ENCODE results near the gene TMEM233. TPM values are rescaled to one million over a fixed set of nuclear protein-coding genes. Genes with fewer than 3 reads are reported as not detected.

Gene TMEM233
- total RNA-seq, 2 experiments from 2014 or later, result not detected

GRCh38 chr12:119668324-119668841 is 74.8 kb downstream of the TMEM233 start:
- POLR2A ChIA-PET, result interaction anchor here (0.7 to 3.5 kb wide), 9 partner anchors 10 to 1293 kb away, joined by 3 to 26 read pairs (median 3); partner anchors contain the start of genes BICDL1 and RPLP0
- Mint-ChIP-seq H3K4me1 (peaks cover 62% of the 10 kb centered on the region), H3K27me3 (no peaks in the 10 kb centered on the region), H3K4me3 (peak overlapping the region; percentile 91), H3K9me3 (no peaks in the 10 kb centered on the region), H3K36me3 (ENCODE audit: low read depth) (peaks cover 45% of the 10 kb centered on the region), H3K27ac (peak overlapping the region; percentile 93)
- CTCF ChIA-PET, result interaction anchor here (0.8 to 2.3 kb wide), 11 partner anchors 10 to 224 kb away, joined by 3 to 28 read pairs (median 3); no protein-coding TSS in a partner anchor
- DNase-seq, result no peak

DNA sequence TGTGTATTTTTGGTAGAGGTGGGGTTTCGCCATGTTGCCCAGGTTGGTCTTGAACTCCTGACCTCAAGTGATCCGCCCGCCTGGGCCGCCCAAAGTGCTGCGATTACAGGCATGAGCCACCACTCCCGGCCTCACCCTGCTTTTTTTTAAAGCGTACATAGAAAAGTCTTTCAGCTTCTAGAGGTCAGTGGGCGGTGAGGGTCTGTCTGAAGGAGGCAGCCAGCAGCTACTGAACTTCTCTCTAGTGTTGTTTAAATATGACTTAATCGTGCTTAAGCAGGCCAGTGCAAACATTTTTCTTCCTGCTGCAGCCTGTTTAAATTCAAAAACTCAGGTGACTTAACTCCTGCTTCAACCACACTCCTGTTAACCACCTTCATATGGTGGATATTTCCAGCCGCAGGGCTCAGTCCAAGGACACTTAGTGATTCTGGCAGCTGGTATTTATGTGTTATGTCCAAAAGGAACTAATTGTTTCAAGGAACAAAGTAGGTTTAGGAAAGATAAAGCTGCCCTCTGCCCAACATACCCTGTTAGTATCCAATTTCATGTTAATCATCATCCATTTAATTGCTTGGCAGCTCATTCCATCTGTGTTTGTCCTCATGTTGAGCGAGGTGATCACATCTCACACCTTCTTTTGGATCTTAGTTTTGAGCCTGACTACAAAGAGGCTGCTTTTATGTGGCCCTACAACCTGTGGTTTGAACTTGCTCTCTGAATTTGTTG is 76.3 kb downstream of the TMEM233 start:
- DNase-seq, result no peak
- POLR2A ChIA-PET, result interaction anchor here (1.7 to 3.5 kb wide), 2 partner anchors 9 to 622 kb away, joined by 4 to 26 read pairs; partner anchors contain the start of gene RNU4-2
- Mint-ChIP-seq H3K4me3 (peak overlapping the region; percentile 62), H3K4me1 (peaks cover 77% of the 10 kb centered on the region), H3K27me3 (no peaks in the 10 kb centered on the region), H3K36me3 (ENCODE audit: low read depth) (peaks cover 60% of the 10 kb centered on the region), H3K9me3 (no peaks in the 10 kb centered on the region), H3K27ac (peak overlapping the region; percentile 71)
- CTCF ChIA-PET, result no interaction called here

DNA sequence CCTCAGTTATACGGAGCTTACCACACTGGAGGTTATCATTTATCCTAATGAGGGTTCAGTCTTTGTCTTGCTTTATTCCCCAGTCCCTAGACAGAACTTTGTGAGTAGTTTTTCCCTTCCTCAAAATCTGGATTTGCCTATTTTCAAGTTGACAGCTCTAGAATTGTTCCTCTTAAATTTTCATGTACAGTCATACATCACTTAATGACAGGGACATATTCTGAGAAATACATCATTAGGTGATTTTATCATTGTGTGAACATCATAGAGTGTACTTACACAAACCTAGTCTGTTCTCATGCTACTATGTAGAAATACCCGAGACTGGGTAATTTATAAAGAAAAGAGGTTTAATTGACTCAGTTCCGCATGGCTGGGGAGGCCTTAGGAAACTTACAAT is 77.5 kb downstream of the TMEM233 start:
- H3K4me3 Mint-ChIP-seq, result no peak overlapping the region
- DNase-seq, result no peak
- H3K36me3 Mint-ChIP-seq (ENCODE audit: low read depth), result peaks cover 72% of the 10 kb centered on the region
- ChIA-PET CTCF (no interaction called here), POLR2A (no interaction called here)
- H3K9me3 Mint-ChIP-seq, result no peaks in the 10 kb centered on the region
- peak overlapping the region; percentile 71 for H3K27ac Mint-ChIP-seq
- no peaks in the 10 kb centered on the region for H3K27me3 Mint-ChIP-seq
- peaks cover 81% of the 10 kb centered on the region for H3K4me1 Mint-ChIP-seq

GRCh38 chr12:119672194-119672593 is 78.6 kb downstream of the TMEM233 start:
- Mint-ChIP-seq H3K27me3 (no peaks in the 10 kb centered on the region), H3K4me1 (peaks cover 71% of the 10 kb centered on the region), H3K4me3 (no peak overlapping the region), H3K36me3 (ENCODE audit: low read depth) (peaks cover 83% of the 10 kb centered on the region), H3K9me3 (no peaks in the 10 kb centered on the region), H3K27ac (peak overlapping the region; percentile 65)
- CTCF ChIA-PET, result no interaction called here
- DNase-seq, result no peak
- POLR2A ChIA-PET, result no interaction called here

GRCh38 chr12:119673634-119674033 is 80.1 kb downstream of the TMEM233 start:
- H3K4me3 Mint-ChIP-seq, result peak overlapping the region; percentile 48
- no peaks in the 10 kb centered on the region for H3K27me3 Mint-ChIP-seq
- peaks cover 91% of the 10 kb centered on the region for H3K36me3 Mint-ChIP-seq (ENCODE audit: low read depth)
- DNase-seq, result peak; percentile 34
- POLR2A ChIA-PET, result interaction anchor here (2.5 kb wide), 1 partner anchor 9 kb away, joined by 15 read pairs; no protein-coding TSS in a partner anchor
- no peaks in the 10 kb centered on the region for H3K9me3 Mint-ChIP-seq
- H3K27ac Mint-ChIP-seq, result peak overlapping the region; percentile 90
- H3K4me1 Mint-ChIP-seq, result peaks cover 63% of the 10 kb centered on the region
- CTCF ChIA-PET, result interaction anchor here (1.1 kb wide), 1 partner anchor 11 kb away, joined by 3 read pairs; no protein-coding TSS in a partner anchor

DNA sequence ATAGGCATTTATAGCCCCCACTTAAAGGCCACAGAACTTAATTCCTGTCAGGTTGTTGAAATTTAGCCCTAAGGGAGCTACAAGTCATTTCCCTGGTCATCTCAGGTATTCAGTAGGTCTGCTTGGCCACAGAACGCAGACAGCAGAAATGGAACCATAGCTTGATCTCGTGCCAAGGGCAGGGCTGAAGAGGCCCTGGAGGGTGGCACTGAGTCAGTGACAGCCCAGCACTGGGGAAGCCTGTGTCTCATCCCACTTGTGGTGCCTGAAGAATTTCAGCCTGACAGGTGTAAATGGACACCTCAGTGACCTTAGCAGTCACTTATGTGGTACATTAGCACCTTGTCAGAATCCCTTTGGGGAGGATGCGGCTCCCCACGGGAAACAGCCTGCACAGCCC is 81.0 kb downstream of the TMEM233 start:
- Mint-ChIP-seq H3K9me3 (no peaks in the 10 kb centered on the region), H3K36me3 (ENCODE audit: low read depth) (peaks cover 97% of the 10 kb centered on the region), H3K27me3 (no peaks in the 10 kb centered on the region), H3K27ac (peak overlapping the region; percentile 90), H3K4me1 (peaks cover 64% of the 10 kb centered on the region), H3K4me3 (no peak overlapping the region)
- no peak for DNase-seq
- CTCF ChIA-PET, result interaction anchor here (1.0 kb wide), 1 partner anchor 16 kb away, joined by 3 read pairs; no protein-coding TSS in a partner anchor
- POLR2A ChIA-PET, result interaction anchor here (2.5 kb wide), 1 partner anchor 8 kb away, joined by 15 read pairs; no protein-coding TSS in a partner anchor

- Mint-ChIP-seq H3K27me3 (no peaks in the 10 kb centered on the region), H3K36me3 (ENCODE audit: low read depth) (peaks cover 96% of the 10 kb centered on the region), H3K9me3 (no peaks in the 10 kb centered on the region), H3K4me1 (peaks cover 49% of the 10 kb centered on the region), H3K4me3 (no peak overlapping the region), H3K27ac (no peak overlapping the region)
- ChIA-PET CTCF (interaction anchor here (1.0 to 4.2 kb wide), 2 partner anchors 8 to 18 kb away, joined by 4 to 28 read pairs; partner anchors contain the start of gene PRKAB1), POLR2A (interaction anchor here (0.8 kb wide), 1 partner anchor 12 kb away, joined by 3 read pairs; no protein-coding TSS in a partner anchor)
- DNase-seq, result no peak
Measured at GRCh38 chr12:119676022-119676421, 82.4 kb downstream of the TMEM233 start.

DNA sequence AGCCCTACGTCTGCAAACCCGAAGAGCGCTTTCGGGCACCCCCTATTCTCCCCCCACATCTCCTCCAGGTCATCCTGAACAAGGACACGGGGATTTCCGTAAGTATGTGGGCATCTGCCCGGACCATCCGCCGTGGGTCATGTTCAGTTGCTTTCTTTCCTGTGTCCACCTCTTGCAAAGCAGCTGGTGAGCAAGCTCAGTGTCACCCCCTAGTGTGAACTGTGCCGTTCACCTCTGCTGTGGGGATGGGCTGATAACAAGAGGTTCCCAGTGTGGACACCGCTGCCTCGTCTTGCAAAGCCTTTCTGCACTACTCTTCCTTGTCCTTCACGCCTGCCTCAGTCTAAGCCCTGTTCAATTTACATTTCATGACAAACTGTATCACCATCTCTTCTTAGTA is 83.0 kb downstream of the TMEM233 start:
- CTCF ChIA-PET, result interaction anchor here (0.9 to 4.2 kb wide), 2 partner anchors 9 to 11 kb away, joined by 3 to 28 read pairs; partner anchors contain the start of gene PRKAB1
- Mint-ChIP-seq H3K4me3 (no peak overlapping the region), H3K27ac (no peak overlapping the region), H3K9me3 (no peaks in the 10 kb centered on the region), H3K36me3 (ENCODE audit: low read depth) (peaks cover 95% of the 10 kb centered on the region), H3K4me1 (peaks cover 44% of the 10 kb centered on the region), H3K27me3 (no peaks in the 10 kb centered on the region)
- DNase-seq, result no peak
- POLR2A ChIA-PET, result interaction anchor here (0.8 to 5.2 kb wide), 2 partner anchors 8 to 11 kb away, joined by 3 to 26 read pairs; partner anchors contain the start of gene PRKAB1

DNA sequence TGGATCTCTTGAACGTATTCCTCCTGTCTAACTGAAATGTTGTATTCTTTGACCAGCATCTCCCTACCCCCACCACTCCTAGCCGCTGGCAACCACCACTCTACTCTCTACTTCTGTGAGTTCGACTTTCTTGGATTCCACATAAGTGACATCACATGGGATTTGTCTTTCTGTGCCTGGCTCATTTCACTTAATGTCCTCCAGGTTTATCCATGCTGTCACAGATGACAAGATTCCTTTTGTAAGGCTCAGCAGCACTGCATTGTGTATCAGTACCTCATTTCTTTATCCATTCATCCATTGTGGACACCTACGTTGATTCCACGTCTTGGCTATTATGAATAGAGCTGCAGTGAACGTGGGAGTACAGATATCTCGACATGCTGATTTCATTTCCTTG is 84.9 kb downstream of the TMEM233 start:
- DNase-seq, result no peak
- H3K36me3 Mint-ChIP-seq (ENCODE audit: low read depth), result peaks cover 92% of the 10 kb centered on the region
- no peak overlapping the region for H3K4me3 Mint-ChIP-seq
- CTCF ChIA-PET, result interaction anchor here (4.2 kb wide), 1 partner anchor 11 kb away, joined by 28 read pairs; the partner anchor contains the start of gene PRKAB1
- H3K27me3 Mint-ChIP-seq, result no peaks in the 10 kb centered on the region
- H3K4me1 Mint-ChIP-seq, result peaks cover 43% of the 10 kb centered on the region
- POLR2A ChIA-PET, result interaction anchor here (1.3 to 5.2 kb wide), 2 partner anchors 9 to 10 kb away, joined by 3 to 26 read pairs; partner anchors contain the start of gene PRKAB1
- no peaks in the 10 kb centered on the region for H3K9me3 Mint-ChIP-seq
- no peak overlapping the region for H3K27ac Mint-ChIP-seq

- Mint-ChIP-seq H3K9me3 (no peaks in the 10 kb centered on the region), H3K4me1 (peaks cover 38% of the 10 kb centered on the region), H3K27ac (peak overlapping the region; percentile 52), H3K4me3 (no peak overlapping the region), H3K36me3 (ENCODE audit: low read depth) (peaks cover 90% of the 10 kb centered on the region), H3K27me3 (no peaks in the 10 kb centered on the region)
- DNase-seq, result no peak
- ChIA-PET POLR2A (interaction anchor here (1.3 to 5.2 kb wide), 2 partner anchors 8 to 10 kb away, joined by 3 to 26 read pairs; partner anchors contain the start of gene PRKAB1), CTCF (interaction anchor here (4.2 kb wide), 1 partner anchor 11 kb away, joined by 28 read pairs; the partner anchor contains the start of gene PRKAB1)
Measured at GRCh38 chr12:119679081-119679480, 85.5 kb downstream of the TMEM233 start.

- Mint-ChIP-seq H3K36me3 (ENCODE audit: low read depth) (peaks cover 86% of the 10 kb centered on the region), H3K4me3 (no peak overlapping the region)
- POLR2A ChIA-PET, result interaction anchor here (1.0 to 5.2 kb wide), 4 partner anchors 8 to 232 kb away, joined by 3 to 26 read pairs (median 3); partner anchors contain the start of gene PRKAB1
Measured at GRCh38 chr12:119679490-119679889, 85.9 kb downstream of the TMEM233 start.

DNA sequence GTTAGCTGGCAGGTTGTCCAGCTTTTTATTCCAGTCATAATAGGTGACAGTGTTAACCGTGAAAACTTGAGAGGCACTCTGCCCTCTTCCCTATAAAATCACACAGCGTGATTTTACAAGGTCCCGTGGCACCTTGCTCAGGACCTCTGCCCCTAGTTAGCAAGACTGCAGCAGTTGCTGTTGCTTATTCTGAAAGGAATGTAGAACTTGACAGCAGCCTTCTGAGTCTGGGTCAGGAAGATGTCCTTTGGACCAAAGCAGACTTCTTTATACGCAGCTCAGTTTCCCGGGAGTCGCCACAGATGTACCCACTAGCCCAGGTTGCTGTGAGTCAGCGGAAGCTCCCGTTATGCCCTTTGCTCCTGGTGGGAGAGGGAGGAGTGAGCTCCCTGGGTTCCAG is 87.5 kb downstream of the TMEM233 start:
- ChIA-PET POLR2A (interaction anchor here (0.6 to 5.2 kb wide), 4 partner anchors 7 to 210 kb away, joined by 3 to 26 read pairs (median 9); partner anchors contain the start of gene PRKAB1), CTCF (interaction anchor here (1.6 to 3.3 kb wide), 2 partner anchors 13 to 22 kb away, joined by 3 to 20 read pairs; partner anchors contain the start of gene PRKAB1)
- Mint-ChIP-seq H3K4me1 (peaks cover 23% of the 10 kb centered on the region), H3K27me3 (no peaks in the 10 kb centered on the region), H3K4me3 (no peak overlapping the region), H3K27ac (no peak overlapping the region), H3K36me3 (ENCODE audit: low read depth) (peaks cover 83% of the 10 kb centered on the region), H3K9me3 (no peaks in the 10 kb centered on the region)
- DNase-seq, result no peak

More at GRCh38 chr12:119679490-119679889, 85.9 kb downstream of the TMEM233 start:
- no peaks in the 10 kb centered on the region for H3K27me3 Mint-ChIP-seq
- peaks cover 34% of the 10 kb centered on the region for H3K4me1 Mint-ChIP-seq
- H3K9me3 Mint-ChIP-seq, result no peaks in the 10 kb centered on the region
- DNase-seq, result no peak
- CTCF ChIA-PET, result interaction anchor here (4.2 kb wide), 1 partner anchor 12 kb away, joined by 28 read pairs; the partner anchor contains the start of gene PRKAB1
- H3K27ac Mint-ChIP-seq, result peak overlapping the region; percentile 52
